Ascending aorta (tissue), 2 donors: ENCODE measurements around the gene RPIA. TPM values are rescaled to one million over a fixed set of nuclear protein-coding genes. Genes with fewer than 3 reads are reported as not detected.

Experiments used
- DNase-seq, 2 donors: peaks; one replicate each; pipeline ENCODE4 v3.0.0-alpha.2; 2019; ENCODE audit warnings: low spot score in 2 of 2
- H3K27ac ChIP-seq, 2 donors: fragments of 200-600 bp; sonication (generic); one replicate each; pipeline ENCODE4 v1.5.1; 2016 to 2017; ENCODE audit warnings: mild to moderate bottlenecking in 1 of 2
- H3K27me3 ChIP-seq: fragments of 200-600 bp; sonication (generic); one replicate; pipeline ENCODE4 v1.5.1; 2017
- H3K36me3 ChIP-seq, 2 donors: fragments of 200-600 bp; sonication (generic); one replicate each; pipeline ENCODE4 v1.5.1; 2016
- H3K4me1 ChIP-seq, 2 donors: fragments of 200-600 bp; sonication (generic); one replicate each; pipeline ENCODE4 v1.5.1; 2016 to 2017; ENCODE audit warnings: mild to moderate bottlenecking in 1 of 2
- H3K4me3 ChIP-seq, 2 donors: fragments of 200-600 bp; sonication (generic); one replicate each; pipeline ENCODE4 v1.5.1; 2016 to 2017; ENCODE audit warnings: mild to moderate bottlenecking in 1 of 2
- H3K9me3 ChIP-seq, 2 donors: fragments of 200-600 bp; sonication (generic); one replicate each; pipeline ENCODE4 v1.5.1; 2016
- CTCF ChIP-seq, 3 experiments: fragments of 200-600 bp in 2 of 3; fragments of 450-650 bp in 1 of 3; sonication (generic) in 2 of 3; IDR thresholded peaks; one replicate each; pipeline ENCODE4 v1.5.1; 2016 to 2019; ENCODE audit warnings: antibody characterized with exemption in 3 of 3, mild to moderate bottlenecking in 1 of 3, moderate library complexity in 1 of 3
- intact Hi-C: fragments of 100-400 bp; cut with DNase I; formaldehyde crosslinking; loops from one replicate; pipeline ENCODE4 v1.15.1; 2023
- total RNA-seq: library from RNA; depleted of rRNA; stranded (reverse); fragments of >200 nt; gene quantifications from one replicate; pipeline ENCODE4 v1.1.0, GENCODE V29; 2016

Gene RPIA
- total RNA-seq, 1 donor from 2014 or later: 4.4 TPM

- H3K27ac ChIP-seq: no peak overlapping the region
- intact Hi-C loops: no loop called here
These were observed 4.1 kb upstream of the RPIA start for GRCh38 chr2:88687384-88687783.

GRCh38 chr2:88690591-88691338 lies 708 bp upstream of the RPIA start:
- H3K27me3 ChIP-seq: no peaks in the 10 kb centered on the region
- no peak for TF ChIP-seq CTCF (IDR thresholded peaks at IDR 0.05)
- H3K27ac ChIP-seq: peak overlapping the region; percentile 66 to 71
- H3K4me1 ChIP-seq: peaks cover 0 to 6% of the 10 kb centered on the region in 2 donors
- H3K9me3 ChIP-seq: no peaks in the 10 kb centered on the region
- no peaks in the 10 kb centered on the region for H3K36me3 ChIP-seq
- intact Hi-C loops: loop anchor here (1.0 kb wide), 1 partner anchor 63 kb away; the partner anchor contains the start of gene EIF2AK3
- no peak for DNase-seq
- peak overlapping the region; percentile 73 to 76 for H3K4me3 ChIP-seq

More at GRCh38 chr2:88687384-88687783, 4.1 kb upstream of the RPIA start:
- Histone ChIP-seq H3K4me1 (peaks cover 0 to 6% of the 10 kb centered on the region in 2 donors), H3K27me3 (no peaks in the 10 kb centered on the region), H3K9me3 (no peaks in the 10 kb centered on the region), H3K4me3 (no peak overlapping the region), H3K36me3 (no peaks in the 10 kb centered on the region)
- DNase-seq: no peak
- no peak for TF ChIP-seq CTCF (IDR thresholded peaks at IDR 0.05)

- H3K27me3 ChIP-seq: no peaks in the 10 kb centered on the region
- H3K4me1 ChIP-seq: peaks cover 0 to 6% of the 10 kb centered on the region in 2 donors
- peak in 1 of 2 donors; percentile 72 for DNase-seq
- intact Hi-C loops: no loop called here
- no peaks in the 10 kb centered on the region for H3K36me3 ChIP-seq
- peak overlapping the region; percentile 66 to 71 for H3K27ac ChIP-seq
- no peaks in the 10 kb centered on the region for H3K9me3 ChIP-seq
- peak overlapping the region; percentile 73 to 76 for H3K4me3 ChIP-seq
- no peak for TF ChIP-seq CTCF (IDR thresholded peaks at IDR 0.05)
These were observed 714 bp downstream of the RPIA start for GRCh38 chr2:88692187-88692586.

- no peak for DNase-seq
- Histone ChIP-seq H3K27ac (no peak overlapping the region), H3K27me3 (no peaks in the 10 kb centered on the region), H3K36me3 (no peaks in the 10 kb centered on the region), H3K4me1 (peaks cover 0 to 6% of the 10 kb centered on the region in 2 donors), H3K9me3 (no peaks in the 10 kb centered on the region), H3K4me3 (no peak overlapping the region)
- intact Hi-C loops: no loop called here
- no peak for TF ChIP-seq CTCF (IDR thresholded peaks at IDR 0.05)
These were observed 2.5 kb downstream of the RPIA start for GRCh38 chr2:88693911-88694414.

- no peak for DNase-seq
- no peaks in the 10 kb centered on the region for H3K27me3 ChIP-seq
- H3K4me1 ChIP-seq: no peaks in the 10 kb centered on the region
- H3K4me3 ChIP-seq: no peak overlapping the region
- no peaks in the 10 kb centered on the region for H3K9me3 ChIP-seq
- H3K36me3 ChIP-seq: peaks cover 0 to 17% of the 10 kb centered on the region in 2 donors
- intact Hi-C loops: no loop called here
- TF ChIP-seq CTCF (IDR thresholded peaks at IDR 0.05): no peak
- H3K27ac ChIP-seq: no peak overlapping the region
These were observed 5.1 kb downstream of the RPIA start for GRCh38 chr2:88696611-88697010.
